ENCODE data around the gene FUOM. TPM values are rescaled to one million over a fixed set of nuclear protein-coding genes. Genes with fewer than 3 reads are reported as not detected.

The FUOM gene
- total RNA-seq, 1 experiment from 2014 or later = 33.3 TPM

GRCh38 chr10:133364645-133365431 lies 7.0 kb upstream of the FUOM start:
- intact Hi-C loops (cut with micrococcal nuclease) = no loop called here
- no peaks in the 10 kb centered on the region for H3K79me2 ChIP-seq (ENCODE audit: low read length)
- H3K27me3 ChIP-seq (ENCODE audit: low read length) = no peaks in the 10 kb centered on the region
- TF ChIP-seq EZH2phosphoT487 (IDR thresholded peaks at IDR 0.05; ENCODE audit: borderline replicate concordance, low read length) (no peak), CTCF (conservative IDR thresholded peaks at IDR 0.05; ENCODE audit: low read depth, low read length) (no peak), EZH2 (IDR thresholded peaks at IDR 0.05; ENCODE audit: low read length, unreplicated experiment) (no peak)
- H3K36me3 ChIP-seq (ENCODE audit: low read depth, low read length) = peaks cover 19% of the 10 kb centered on the region; the same call in 1 of the 2 replicates
- no peak for ATAC-seq
- H3K9me2 ChIP-seq (replicated peaks; ENCODE audit: low read length) = no peaks in the 10 kb centered on the region
- DNase-seq = no peak
- H3K9me3 ChIP-seq (ENCODE audit: low read length) = no peaks in the 10 kb centered on the region
- BruUV-seq (replicated peaks) = no TSS peak
- no peaks in the 10 kb centered on the region for H4K20me1 ChIP-seq (ENCODE audit: low read length)
- H3K9ac ChIP-seq (ENCODE audit: low read length) = no peak overlapping the region
- POLR2A ChIA-PET (ENCODE audit: unreplicated experiment) = no interaction called here
- no peaks in the 10 kb centered on the region for H3F3A ChIP-seq (ENCODE audit: low read length, unreplicated experiment)
- H3K4me1 ChIP-seq (ENCODE audit: insufficient read depth, low read length) = no peaks in the 10 kb centered on the region
- CTCF ChIA-PET = no interaction called here
- H3K27ac ChIP-seq (ENCODE audit: low read length) = no peak overlapping the region
- no peak overlapping the region for H3K4me2 ChIP-seq (ENCODE audit: low read length)
- H2AFZ ChIP-seq (ENCODE audit: low read length) = no peak overlapping the region
- H3K4me3 ChIP-seq (ENCODE audit: low read length) = no peak overlapping the region

- CTCF ChIA-PET = no interaction called here
These were observed 5.0 kb upstream of the FUOM start for GRCh38 chr10:133362846-133363245.

More at GRCh38 chr10:133362846-133363245, 5.0 kb upstream of the FUOM start:
- BruUV-seq (replicated peaks) = no TSS peak
- Histone ChIP-seq H3F3A (ENCODE audit: low read length, unreplicated experiment) (no peaks in the 10 kb centered on the region), H3K36me3 (ENCODE audit: low read depth, low read length) (peaks cover 12% of the 10 kb centered on the region; the same call in 1 of the 2 replicates), H4K20me1 (ENCODE audit: low read length) (no peaks in the 10 kb centered on the region), H3K4me3 (ENCODE audit: low read length) (no peak overlapping the region), H3K9me2 (replicated peaks; ENCODE audit: low read length) (no peaks in the 10 kb centered on the region), H3K79me2 (ENCODE audit: low read length) (no peaks in the 10 kb centered on the region), H3K27me3 (ENCODE audit: low read length) (no peaks in the 10 kb centered on the region), H2AFZ (ENCODE audit: low read length) (no peak overlapping the region), H3K4me2 (ENCODE audit: low read length) (no peak overlapping the region), H3K4me1 (ENCODE audit: insufficient read depth, low read length) (no peaks in the 10 kb centered on the region), H3K9me3 (ENCODE audit: low read length) (no peaks in the 10 kb centered on the region), H3K9ac (ENCODE audit: low read length) (no peak overlapping the region), H3K27ac (ENCODE audit: low read length) (no peak overlapping the region)
- POLR2A ChIA-PET (ENCODE audit: unreplicated experiment) = no interaction called here
- ATAC-seq = no peak
- TF ChIP-seq CTCF (conservative IDR thresholded peaks at IDR 0.05; ENCODE audit: low read depth, low read length) = no peak
- TF ChIP-seq EZH2phosphoT487 (IDR thresholded peaks at IDR 0.05; ENCODE audit: borderline replicate concordance, low read length) = no peak
- TF ChIP-seq EZH2 (IDR thresholded peaks at IDR 0.05; ENCODE audit: low read length, unreplicated experiment) = no peak
- intact Hi-C loops (cut with micrococcal nuclease) = no loop called here
- DNase-seq = no peak
